K562 (cell line): ENCODE results near the gene SACM1L. TPM values are rescaled to one million over a fixed set of nuclear protein-coding genes. Genes with fewer than 3 reads are reported as not detected.

Experiments
- ATAC-seq: fragments of 200-7000 bp; cut with Tn5 transposase; 3 replicates; pipeline ENCODE4 v1.9.1; 2020; ENCODE audit warnings: moderate library complexity
- BruUV-seq: library from RNA; stranded (reverse); fragments of 400-500 nt; replicated peaks from 2 replicates; lab custom pipeline; 2021; lab: Mats Ljungman, UMichigan
- CTCF ChIA-PET: fragments of 300-600 bp; formaldehyde crosslinking; extraction: SDS; loops from one replicate; lab custom pipeline; 2021; ENCODE audit warnings: low intra/inter-chr PET ratio; lab: Yijun Ruan, JAX
- POLR2A ChIA-PET: fragments of 300-600, 350-650 bp; sonication (Branson Sonifier 250); formaldehyde crosslinking; extraction: SDS; loops from one replicate; lab custom pipeline; 2021; ENCODE audit warnings: antibody characterized with exemption, inconsistent platforms; lab: Yijun Ruan, JAX
- DNase-seq, 4 experiments: peaks; one replicate each; pipeline versions ENCODE4 v3.0.0 to v3.0.0-alpha.2; 2011 to 2018; ENCODE audit warnings: low spot score in 3 of 4, mixed read lengths in 3 of 4; ENCODE audit errors: extremely low read depth in 1 of 4
- FAIRE-seq: peaks from 2 replicates; lab custom pipeline; 2011; peaks lifted over from hg19 to GRCh38; lab: Jason Lieb, UNC
- H2AFZ ChIP-seq: 2 replicates; pipeline ENCODE4 v1.6.0; 2011; ENCODE audit warnings: low read depth, low read length, control low read depth, inconsistent platforms
- H3K27ac ChIP-seq: fragments of 200-600 bp; 3 replicates; pipeline ENCODE4 v1.8.0; 2011; ENCODE audit warnings: low read depth, mild to moderate bottlenecking, control low read depth, inconsistent platforms, low read length, moderate library complexity, mixed read lengths; ENCODE audit errors: extremely low read depth
- H3K27me3 ChIP-seq, 2 experiments: fragments of 300-600 bp in 1 of 2; 2 replicates in 1 of 2; 3 replicates in 1 of 2; pipeline versions ENCODE4 v1.6.0 to v1.8.0; 2011; ENCODE audit warnings: inconsistent platforms in 2 of 2, low read length in 2 of 2, mild to moderate bottlenecking in 1 of 2, mixed read lengths in 1 of 2, moderate library complexity in 1 of 2; ENCODE audit not compliant: control insufficient read depth in 2 of 2, insufficient read depth in 2 of 2
- H3K36me3 ChIP-seq: fragments of 300-600 bp; 3 replicates; pipeline ENCODE4 v1.8.0; 2011; ENCODE audit warnings: mild to moderate bottlenecking, low read length, inconsistent platforms; ENCODE audit not compliant: control insufficient read depth, insufficient read depth
- H3K4me1 ChIP-seq, 2 experiments: fragments of 200-600 bp in 1 of 2; replicated peaks in 1 of 2; 2 replicates in 1 of 2; 3 replicates in 1 of 2; pipeline versions ENCODE4 v1.5.1 to v1.8.0; 2011; ENCODE audit warnings: inconsistent platforms in 2 of 2, low read length in 2 of 2, mild to moderate bottlenecking in 1 of 2, mixed read lengths in 1 of 2, moderate library complexity in 1 of 2; ENCODE audit not compliant: control insufficient read depth in 2 of 2, insufficient read depth in 2 of 2
- H3K4me2 ChIP-seq: 2 replicates; pipeline ENCODE4 v1.6.1; 2011; ENCODE audit warnings: low read length, control low read depth, inconsistent platforms, mixed read lengths; ENCODE audit not compliant: insufficient read depth
- H3K4me3 ChIP-seq: fragments of 200-600 bp; sonication (generic), shearing (Covaris generic); 2 replicates; pipeline ENCODE4 v1.5.1; 2016; ENCODE audit warnings: control low read depth, inconsistent platforms
- H3K79me2 ChIP-seq: fragments of 200-600 bp; 3 replicates; pipeline ENCODE4 v1.8.0; 2011; ENCODE audit warnings: low read length, inconsistent platforms; ENCODE audit not compliant: control insufficient read depth, insufficient read depth
- H3K9ac ChIP-seq, 2 experiments: 2 replicates each; pipeline versions ENCODE4 v1.6.0 to v1.6.1; 2011; ENCODE audit warnings: low read depth in 2 of 2, low read length in 2 of 2, control low read depth in 1 of 2, inconsistent platforms in 1 of 2, mild to moderate bottlenecking in 1 of 2, mixed read lengths in 1 of 2; ENCODE audit not compliant: insufficient read depth in 1 of 2
- H3K9me1 ChIP-seq: one replicate; pipeline ENCODE4 v1.6.0; 2011; ENCODE audit warnings: inconsistent platforms, mild to moderate bottlenecking, low read length, moderate library complexity; ENCODE audit not compliant: control insufficient read depth, insufficient read depth
- H3K9me3 ChIP-seq: replicated peaks from 2 replicates; pipeline ENCODE4 v1.5.1; 2011; ENCODE audit warnings: low read depth, low read length, inconsistent platforms; ENCODE audit not compliant: control insufficient read depth, insufficient read depth
- H4K20me1 ChIP-seq: replicated peaks from 2 replicates; pipeline ENCODE4 v1.6.1; 2011; ENCODE audit warnings: low read length, inconsistent platforms, mixed read lengths; ENCODE audit not compliant: control insufficient read depth, insufficient read depth
- CHAMP1 ChIP-seq: fragments of 450-650 bp; IDR thresholded peaks from 2 replicates; pipeline ENCODE4 v1.6.1; 2016; ENCODE audit warnings: mild to moderate bottlenecking
- FOSL1 ChIP-seq: fragments of 200-800 bp; sonication (Bioruptor generic); conservative IDR thresholded peaks from 2 replicates; pipeline ENCODE4 v1.6.1; 2016; ENCODE audit warnings: missing genetic modification characterization, missing compliant biosample characterization
- HIVEP1 ChIP-seq: fragments of 250-450 bp; sonication (Bioruptor Pico); IDR thresholded peaks from 2 replicates; pipeline ENCODE4 v1.4.0; 2020; ENCODE audit warnings: mild to moderate bottlenecking
- POLR2AphosphoS5 ChIP-seq: IDR thresholded peaks from 2 replicates; pipeline ENCODE4 v1.6.1; 2011; ENCODE audit warnings: mild to moderate bottlenecking, low read depth, low read length, moderate library complexity; ENCODE audit not compliant: control insufficient read depth, insufficient read depth
- ZNF316 ChIP-seq: fragments of 450-650 bp; IDR thresholded peaks from 2 replicates; pipeline ENCODE4 v1.6.1; 2016
- ZNF511 ChIP-seq: sonication (generic); formaldehyde crosslinking; IDR thresholded peaks from 2 replicates; pipeline ENCODE4 v1.8.0; 2022; ENCODE audit warnings: mild to moderate bottlenecking, missing genetic modification reagents
- WGBS: fragments of 100-300 bp; shearing (Covaris generic); methylation state at CpG from one replicate; pipeline ENCODE4 v1.1.6; 2016; ENCODE audit warnings: low coverage, mixed read lengths; ENCODE audit not compliant: insufficient coverage; ENCODE audit errors: missing lambda C conversion rate; 5-methylcytosine and 5-hydroxymethylcytosine counted together
- in situ Hi-C: fragments of 300-500 bp; cut with MboI; formaldehyde crosslinking; loops from 4 replicates; pipeline ENCODE4 v1.15.0; 2018; ENCODE audit warnings: inconsistent platforms, mixed read lengths
- intact Hi-C: fragments of 100-400 bp; cut with micrococcal nuclease; formaldehyde crosslinking; loops from 2 replicates; pipeline ENCODE4 v1.14.2; 2022
- polyA plus RNA-seq, 8 experiments: library from polyadenylated mRNA; depleted of rRNA in 4 of 8; stranded (reverse) in 5 of 8; unstranded in 3 of 8; fragments of >200 nt; fragmentation: Nextera tagmentation in 2 of 8; fragmentation: Illumina TruSeq in 1 of 8; extraction: Ambion mirVana in 2 of 8; extraction: Trizol in 1 of 8; gene quantifications; 2 replicates each; pipeline versions ENCODE4 v1.2.1 to v1.2.3, GENCODE V29; 2011 to 2014; ENCODE audit warnings: inconsistent platforms in 1 of 8, missing spikeins in 1 of 8
- total RNA-seq, 7 experiments: library from RNA; depleted of rRNA in 6 of 7; stranded (reverse); fragments of >200 nt in 6 of 7; fragmentation: Illumina TruSeq in 2 of 7; extraction: Trizol in 2 of 7; gene quantifications; 2 replicates each; pipeline versions ENCODE4 v1.2.1 to v1.2.3, GENCODE V29; 2011 to 2021; ENCODE audit warnings: low replicate concordance in 1 of 7

Gene SACM1L
- total and polyA plus RNA-seq, 9 of the 15 experiments (the other 6 are each of a cell fraction or from before 2014, with no cell fraction given): 25.7 to 67.2 (median 40.3) TPM

- Histone ChIP-seq H3K4me3 (no peak overlapping the region), H3K4me1 (no peaks in the 10 kb centered on the region), H3K27me3 (no peaks in the 10 kb centered on the region), H4K20me1 (no peaks in the 10 kb centered on the region), H3K9ac (no peak overlapping the region), H2AFZ (no peak overlapping the region), H3K27ac (no peak overlapping the region), H3K79me2 (no peaks in the 10 kb centered on the region), H3K9me1 (no peaks in the 10 kb centered on the region), H3K36me3 (peaks cover 59% of the 10 kb centered on the region), H3K9me3 (no peaks in the 10 kb centered on the region), H3K4me2 (no peak overlapping the region)
- CTCF ChIA-PET: no interaction called here
- in situ Hi-C loops (no loop called here), intact Hi-C loops (no loop called here)
- FAIRE-seq (no peak), DNase-seq (peak in 1 of 4 experiments; percentile 16), ATAC-seq (peak; percentile 54)
- POLR2A ChIA-PET: interaction anchor here (2.3 kb wide), 1 partner anchor 11 kb away, joined by 7 read pairs; no protein-coding TSS in a partner anchor
- BruUV-seq: no TSS peak
- no peak for TF ChIP-seq CHAMP1
- no peak; the same call in 1 of the 2 replicates for TF ChIP-seq FOSL1 (tag)
- TF ChIP-seq HIVEP1: no peak
- TF ChIP-seq POLR2AphosphoS5: no peak
- no peak for TF ChIP-seq ZNF511 (CRISPR knock-in tag)
- no peak for TF ChIP-seq ZNF316
- 47% methylated on average over 2 of the region's 2 CpGs for WGBS
Observed at GRCh38 chr3:45715945-45716344, 26.7 kb downstream of the SACM1L start.
